Suprapubic skin (tissue), 3 donors: ENCODE data around the gene SUGCT.

Experiments
- CTCF ChIP-seq, 2 donors: fragments of 200-600 bp in 1 of 2; fragments of 450-650 bp in 1 of 2; sonication (generic) in 1 of 2; IDR thresholded peaks; one replicate each; pipeline ENCODE4 v1.5.1; 2016 to 2019; ENCODE audit warnings: antibody characterized with exemption in 2 of 2, mild to moderate bottlenecking in 1 of 2, moderate library complexity in 1 of 2
- EP300 ChIP-seq: sonication (generic); formaldehyde crosslinking; IDR thresholded peaks from one replicate; pipeline ENCODE4 v1.6.1; 2017; ENCODE audit warnings: antibody characterized with exemption

GRCh38 chr7:40279991-40280390 lies 145.2 kb downstream of the SUGCT start:
- TF ChIP-seq EP300 (no peak), CTCF (IDR thresholded peaks at IDR 0.05) (no peak)
